Fibroblast of lung (primary cell): ENCODE data around the gene IL1RAP. TPM values are rescaled to one million over a fixed set of nuclear protein-coding genes. Genes with fewer than 3 reads are reported as not detected.

ENCODE experiments used
- DNase-seq, 2 donors: peaks; one replicate each; pipeline versions ENCODE4 v3.0.0 to v3.0.0-alpha.2; 2010; ENCODE audit warnings: low read depth in 2 of 2
- H2AFZ ChIP-seq: 2 replicates; pipeline ENCODE4 v1.5.1; 2012; ENCODE audit warnings: low read length, control low read depth, inconsistent platforms
- H3K27ac ChIP-seq: 2 replicates; pipeline ENCODE4 v1.5.1; 2011; ENCODE audit warnings: low read length, control low read depth; ENCODE audit not compliant: insufficient read depth
- H3K27me3 ChIP-seq: 2 replicates; pipeline ENCODE4 v1.5.1; 2011; ENCODE audit warnings: mild to moderate bottlenecking, low read length; ENCODE audit not compliant: control insufficient read depth, insufficient read depth
- H3K36me3 ChIP-seq: 2 replicates; pipeline ENCODE4 v1.5.1; 2011; ENCODE audit warnings: low read length; ENCODE audit not compliant: control insufficient read depth, insufficient read depth
- H3K4me1 ChIP-seq: 2 replicates; pipeline ENCODE4 v1.5.1; 2011; ENCODE audit warnings: low read length; ENCODE audit not compliant: control insufficient read depth, insufficient read depth; ENCODE audit errors: extremely low read depth
- H3K4me2 ChIP-seq: 2 replicates; pipeline ENCODE4 v1.5.1; 2011; ENCODE audit warnings: low read length, control low read depth; ENCODE audit not compliant: insufficient read depth; ENCODE audit errors: extremely low read depth
- H3K4me3 ChIP-seq, 4 experiments: fragments of 200-600 bp in 1 of 4; sonication (generic) in 1 of 4; replicated peaks in 1 of 4; 2 replicates each; pipeline ENCODE4 v1.5.1; 2011 to 2016; ENCODE audit warnings: low read length in 4 of 4, low read depth in 3 of 4, mild to moderate bottlenecking in 3 of 4, control low read depth in 2 of 4, inconsistent platforms in 1 of 4, mixed read lengths in 1 of 4; ENCODE audit not compliant: insufficient read depth in 1 of 4; ENCODE audit errors: control extremely low read depth in 1 of 4
- H3K79me2 ChIP-seq: 2 replicates; pipeline ENCODE4 v1.5.1; 2012; ENCODE audit warnings: mild to moderate bottlenecking, low read length, inconsistent platforms; ENCODE audit not compliant: control insufficient read depth, insufficient read depth
- H3K9ac ChIP-seq: 2 replicates; pipeline ENCODE4 v1.5.1; 2011; ENCODE audit warnings: mild to moderate bottlenecking, low read length, control low read depth; ENCODE audit not compliant: insufficient read depth
- H3K9me3 ChIP-seq: 2 replicates; pipeline ENCODE4 v1.5.1; 2012; ENCODE audit warnings: low read depth, low read length; ENCODE audit not compliant: control insufficient read depth, insufficient read depth
- H4K20me1 ChIP-seq: 2 replicates; pipeline ENCODE4 v1.5.1; 2011; ENCODE audit warnings: low read length; ENCODE audit not compliant: control insufficient read depth, insufficient read depth; ENCODE audit errors: extremely low read depth
- EZH2 ChIP-seq: IDR thresholded peaks from 2 replicates; pipeline ENCODE4 v1.5.1; 2012; ENCODE audit warnings: low read length, control low read depth, mild to moderate bottlenecking; ENCODE audit errors: missing control alignments
- polyA plus RNA-seq, 2 donors: library from polyadenylated mRNA; depleted of rRNA in 1 of 2; stranded (reverse) in 1 of 2; unstranded in 1 of 2; fragments of >200 nt; gene quantifications; 2 replicates each; pipeline ENCODE4 v1.2.1, GENCODE V29; 2011 to 2012; ENCODE audit warnings: missing spikeins in 1 of 2
- total RNA-seq: library from RNA; depleted of rRNA; stranded (reverse); fragments of >200 nt; gene quantifications from 2 replicates; pipeline ENCODE4 v1.2.1, GENCODE V29; 2014
- TF ChIP-seq, protein P1 (sequence below), 2 donors: IDR thresholded peaks in 1 of 2; conservative IDR thresholded peaks in 1 of 2; 1 replicate in 1 of 2; 2 replicates in 1 of 2; pipeline ENCODE4 v1.5.1; 2011 to 2012; ENCODE audit warnings: low read length in 2 of 2, control low read depth in 1 of 2, inconsistent platforms in 1 of 2, low read depth in 1 of 2, mild to moderate bottlenecking in 1 of 2

The IL1RAP gene
- total and polyA plus RNA-seq, 2 donors (not counting 1 experiment from before 2014, with no cell fraction given), result 10.2 to 12.6 TPM

GRCh38 chr3:190492966-190493365, 20.9 kb upstream of the IL1RAP start:
- no peak overlapping the region for H3K27ac ChIP-seq
- no peak overlapping the region for H3K9ac ChIP-seq
- no peaks in the 10 kb centered on the region for H3K9me3 ChIP-seq
- H4K20me1 ChIP-seq, result no peaks in the 10 kb centered on the region
- no peaks in the 10 kb centered on the region for H3K4me1 ChIP-seq
- no peak overlapping the region for H2AFZ ChIP-seq
- no peak overlapping the region for H3K4me2 ChIP-seq
- H3K4me3 ChIP-seq, result no peak overlapping the region
- DNase-seq, result no peak
- no peak for TF ChIP-seq EZH2
- TF ChIP-seq, protein P1, sequence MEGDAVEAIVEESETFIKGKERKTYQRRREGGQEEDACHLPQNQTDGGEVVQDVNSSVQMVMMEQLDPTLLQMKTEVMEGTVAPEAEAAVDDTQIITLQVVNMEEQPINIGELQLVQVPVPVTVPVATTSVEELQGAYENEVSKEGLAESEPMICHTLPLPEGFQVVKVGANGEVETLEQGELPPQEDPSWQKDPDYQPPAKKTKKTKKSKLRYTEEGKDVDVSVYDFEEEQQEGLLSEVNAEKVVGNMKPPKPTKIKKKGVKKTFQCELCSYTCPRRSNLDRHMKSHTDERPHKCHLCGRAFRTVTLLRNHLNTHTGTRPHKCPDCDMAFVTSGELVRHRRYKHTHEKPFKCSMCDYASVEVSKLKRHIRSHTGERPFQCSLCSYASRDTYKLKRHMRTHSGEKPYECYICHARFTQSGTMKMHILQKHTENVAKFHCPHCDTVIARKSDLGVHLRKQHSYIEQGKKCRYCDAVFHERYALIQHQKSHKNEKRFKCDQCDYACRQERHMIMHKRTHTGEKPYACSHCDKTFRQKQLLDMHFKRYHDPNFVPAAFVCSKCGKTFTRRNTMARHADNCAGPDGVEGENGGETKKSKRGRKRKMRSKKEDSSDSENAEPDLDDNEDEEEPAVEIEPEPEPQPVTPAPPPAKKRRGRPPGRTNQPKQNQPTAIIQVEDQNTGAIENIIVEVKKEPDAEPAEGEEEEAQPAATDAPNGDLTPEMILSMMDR (conservative IDR thresholded peaks at IDR 0.05 in 1 of 2, IDR thresholded peaks at IDR 0.05 in 1 of 2; ENCODE audit: low read depth in 1 of 2, low read length in 2 of 2), result no peak
- H3K27me3 ChIP-seq, result no peaks in the 10 kb centered on the region
- H3K79me2 ChIP-seq, result no peaks in the 10 kb centered on the region
- no peaks in the 10 kb centered on the region for H3K36me3 ChIP-seq

GRCh38 chr3:190494907-190495306, 19.0 kb upstream of the IL1RAP start:
- H3K9ac ChIP-seq, result no peak overlapping the region
- no peak overlapping the region for H3K27ac ChIP-seq
- H3K36me3 ChIP-seq, result no peaks in the 10 kb centered on the region
- no peak overlapping the region for H3K4me3 ChIP-seq
- no peaks in the 10 kb centered on the region for H3K27me3 ChIP-seq
- no peak for DNase-seq
- H4K20me1 ChIP-seq, result no peaks in the 10 kb centered on the region
- TF ChIP-seq, protein P1 (conservative IDR thresholded peaks at IDR 0.05 in 1 of 2, IDR thresholded peaks at IDR 0.05 in 1 of 2; ENCODE audit: low read depth in 1 of 2, low read length in 2 of 2), result no peak
- no peak for TF ChIP-seq EZH2
- no peak overlapping the region for H2AFZ ChIP-seq
- no peaks in the 10 kb centered on the region for H3K9me3 ChIP-seq
- no peaks in the 10 kb centered on the region for H3K79me2 ChIP-seq
- H3K4me2 ChIP-seq, result no peak overlapping the region
- H3K4me1 ChIP-seq, result no peaks in the 10 kb centered on the region

GRCh38 chr3:190495354-190495753, 18.5 kb upstream of the IL1RAP start:
- Histone ChIP-seq H3K36me3 (no peaks in the 10 kb centered on the region), H3K4me2 (no peak overlapping the region), H3K9me3 (no peaks in the 10 kb centered on the region), H3K4me1 (no peaks in the 10 kb centered on the region), H4K20me1 (no peaks in the 10 kb centered on the region), H3K9ac (no peak overlapping the region), H3K27me3 (no peaks in the 10 kb centered on the region), H3K79me2 (no peaks in the 10 kb centered on the region), H3K27ac (no peak overlapping the region), H3K4me3 (no peak overlapping the region), H2AFZ (no peak overlapping the region)
- no peak for DNase-seq
- TF ChIP-seq, protein P1 (conservative IDR thresholded peaks at IDR 0.05 in 1 of 2, IDR thresholded peaks at IDR 0.05 in 1 of 2; ENCODE audit: low read depth in 1 of 2, low read length in 2 of 2), result no peak
- TF ChIP-seq EZH2, result no peak
